ENCODE results near the gene DIP2C.

DNA sequence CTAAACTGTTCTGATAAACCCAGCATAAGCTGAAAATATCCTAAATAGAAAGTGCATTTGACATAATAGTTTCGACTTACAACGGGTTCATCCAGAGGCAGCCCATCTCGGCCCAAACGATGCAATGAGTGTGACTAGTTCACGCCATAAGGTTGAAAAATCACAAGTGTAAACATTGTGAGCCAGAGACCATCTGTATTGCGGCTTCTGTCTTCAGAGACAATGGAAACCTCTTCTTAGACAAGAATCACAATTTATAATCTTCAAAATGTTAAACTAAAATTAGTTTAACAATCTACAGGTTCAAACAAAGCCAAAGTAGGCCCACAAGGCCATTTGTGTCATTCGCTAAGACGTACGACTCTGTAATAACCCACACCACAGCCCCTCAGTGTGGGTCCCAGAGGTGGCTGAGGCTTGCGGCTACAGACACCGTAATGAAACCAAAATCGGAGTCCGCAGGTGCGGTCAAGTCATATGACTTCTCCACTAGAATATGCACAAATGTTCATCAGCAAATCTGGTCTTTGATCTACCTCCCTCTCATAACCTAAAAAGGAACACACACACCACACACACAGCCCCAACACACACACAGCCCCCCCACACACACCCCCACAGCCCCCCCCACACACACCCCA lies 81.8 kb downstream of the DIP2C start:
- TF ChIP-seq, protein P1, sequence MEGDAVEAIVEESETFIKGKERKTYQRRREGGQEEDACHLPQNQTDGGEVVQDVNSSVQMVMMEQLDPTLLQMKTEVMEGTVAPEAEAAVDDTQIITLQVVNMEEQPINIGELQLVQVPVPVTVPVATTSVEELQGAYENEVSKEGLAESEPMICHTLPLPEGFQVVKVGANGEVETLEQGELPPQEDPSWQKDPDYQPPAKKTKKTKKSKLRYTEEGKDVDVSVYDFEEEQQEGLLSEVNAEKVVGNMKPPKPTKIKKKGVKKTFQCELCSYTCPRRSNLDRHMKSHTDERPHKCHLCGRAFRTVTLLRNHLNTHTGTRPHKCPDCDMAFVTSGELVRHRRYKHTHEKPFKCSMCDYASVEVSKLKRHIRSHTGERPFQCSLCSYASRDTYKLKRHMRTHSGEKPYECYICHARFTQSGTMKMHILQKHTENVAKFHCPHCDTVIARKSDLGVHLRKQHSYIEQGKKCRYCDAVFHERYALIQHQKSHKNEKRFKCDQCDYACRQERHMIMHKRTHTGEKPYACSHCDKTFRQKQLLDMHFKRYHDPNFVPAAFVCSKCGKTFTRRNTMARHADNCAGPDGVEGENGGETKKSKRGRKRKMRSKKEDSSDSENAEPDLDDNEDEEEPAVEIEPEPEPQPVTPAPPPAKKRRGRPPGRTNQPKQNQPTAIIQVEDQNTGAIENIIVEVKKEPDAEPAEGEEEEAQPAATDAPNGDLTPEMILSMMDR (IDR thresholded peaks at IDR 0.05): no peak
- no peak for TF ChIP-seq POLR2A (IDR thresholded peaks at IDR 0.05)
- TF ChIP-seq POLR2AphosphoS5 (IDR thresholded peaks at IDR 0.05): no peak

All from prostate gland (tissue), 2 donors.